Germinal center (tissue), 1 donor: ENCODE results near the gene TTN.

Source experiments
- DNase-seq: peaks from one replicate; pipeline ENCODE4 v3.0.0; 2012; ENCODE audit warnings: mixed read lengths, low spot score

TTN gene

GRCh38 chr2:178811901-178812300, 4.7 kb upstream of the TTN start:
- DNase-seq: no peak

GRCh38 chr2:178811045-178811444, 3.8 kb upstream of the TTN start:
- no peak for DNase-seq

- no peak for DNase-seq
Measured at GRCh38 chr2:178810422-178810821, 3.2 kb upstream of the TTN start.

DNA sequence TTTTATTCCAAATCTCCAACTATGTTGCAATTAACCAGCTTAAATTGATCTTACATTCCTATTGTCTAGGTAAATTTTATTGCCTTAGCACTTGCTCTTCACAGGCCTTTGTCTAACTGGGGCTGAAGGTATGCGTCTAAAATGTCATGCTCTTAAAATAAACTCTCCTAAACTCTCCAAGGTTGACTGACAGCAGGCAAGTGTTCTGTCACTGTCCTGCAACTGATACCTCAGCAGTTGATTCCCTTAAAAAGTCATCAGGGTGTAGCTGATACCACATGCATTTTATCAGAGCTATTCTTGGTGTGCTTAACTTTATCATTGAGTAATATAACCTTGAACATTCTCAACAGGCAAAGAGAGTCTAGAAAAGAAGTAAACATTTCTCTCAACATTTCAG, 680 bp downstream of the TTN start:
- DNase-seq: no peak

DNA sequence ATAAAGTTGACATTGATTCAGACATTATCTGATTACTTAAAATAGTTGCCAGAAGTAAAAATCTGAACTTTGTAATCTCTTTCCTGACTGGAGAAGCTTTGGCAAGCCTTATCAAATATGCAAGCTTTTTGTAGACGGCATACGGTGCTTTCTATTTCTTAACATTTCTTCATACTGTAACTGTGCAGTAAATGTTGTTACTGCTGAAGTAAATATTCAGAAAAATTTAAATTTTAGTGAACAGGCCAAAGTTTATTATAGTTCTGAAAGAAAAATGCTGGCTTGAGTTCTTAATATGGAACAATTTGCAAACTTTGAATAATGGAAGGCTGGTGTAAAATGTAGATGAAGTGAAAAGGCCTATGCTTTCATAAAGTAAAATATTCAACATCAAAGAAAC, 1.8 kb downstream of the TTN start:
- no peak for DNase-seq

- peak; percentile 63 for DNase-seq
Measured at GRCh38 chr2:178804791-178805190, 2.4 kb downstream of the TTN start.

DNA sequence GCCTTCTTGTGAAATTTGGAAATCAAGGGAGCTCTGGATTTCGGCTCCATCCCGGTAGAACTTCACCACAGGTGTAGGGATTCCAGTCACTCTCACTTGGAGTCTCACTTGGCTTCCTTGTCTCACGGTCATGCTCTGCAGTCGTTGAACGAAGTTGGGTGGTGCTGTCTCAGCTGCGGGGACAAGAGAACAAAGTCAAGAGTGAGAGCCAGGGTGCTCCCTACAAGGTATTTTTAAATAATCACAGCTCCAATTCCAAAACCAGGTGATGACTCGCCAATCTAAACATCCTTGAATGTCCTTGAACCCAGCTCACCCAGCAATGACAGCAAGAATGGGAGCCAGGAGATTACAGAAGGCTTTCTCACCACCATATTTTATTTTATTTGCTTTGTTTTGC, 6.7 kb downstream of the TTN start:
- no peak for DNase-seq

DNA sequence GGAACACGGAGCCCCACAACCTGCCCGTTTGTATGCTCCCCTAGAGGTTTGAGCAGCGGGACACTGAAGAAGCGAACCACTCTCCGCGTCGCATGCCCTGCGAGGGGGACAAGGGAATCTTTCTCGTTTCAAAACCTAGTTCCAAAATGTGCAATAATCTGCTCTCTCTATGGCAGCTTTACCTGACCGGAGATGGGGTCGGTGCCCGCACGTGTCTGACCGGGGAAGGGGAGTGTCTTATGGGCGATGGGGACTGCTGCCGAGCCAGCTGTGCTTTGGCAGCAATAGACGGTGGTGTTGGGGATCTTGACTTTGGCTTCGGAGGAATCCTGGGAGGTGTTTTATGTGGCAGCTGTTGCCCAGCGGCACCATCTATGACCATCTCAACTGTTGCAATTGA, 7.9 kb downstream of the TTN start:
- DNase-seq: no peak

DNA sequence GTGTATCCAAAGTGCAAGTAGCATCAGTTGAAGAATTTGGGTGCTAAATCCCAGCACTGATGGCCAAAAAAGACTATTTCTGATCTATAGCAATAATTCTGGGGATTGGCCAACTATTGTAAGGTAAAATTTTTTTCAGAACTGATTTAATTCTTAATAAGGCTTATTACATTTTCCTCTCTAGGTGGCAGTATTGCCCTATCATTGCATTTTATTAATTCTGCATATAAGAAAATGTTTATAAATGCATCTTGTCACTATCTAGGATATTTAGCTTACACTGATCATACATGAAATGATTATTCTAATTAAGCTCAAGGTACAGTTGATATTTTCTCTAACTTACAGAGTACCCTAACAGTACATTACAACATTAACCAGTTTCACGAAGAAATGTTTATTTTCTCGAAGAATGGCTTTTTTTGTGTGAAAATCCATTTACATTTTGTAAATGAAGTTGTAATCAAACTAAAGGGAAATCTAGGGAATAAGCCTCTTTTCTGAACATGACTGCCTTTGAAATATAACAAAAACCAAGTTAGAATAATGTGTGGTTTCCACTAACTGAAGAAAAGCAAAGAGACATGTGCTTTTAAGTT, 11.0 kb downstream of the TTN start:
- DNase-seq: peak; percentile 41

GRCh38 chr2:178787934-178788333, 19.3 kb downstream of the TTN start:
- no peak for DNase-seq

DNA sequence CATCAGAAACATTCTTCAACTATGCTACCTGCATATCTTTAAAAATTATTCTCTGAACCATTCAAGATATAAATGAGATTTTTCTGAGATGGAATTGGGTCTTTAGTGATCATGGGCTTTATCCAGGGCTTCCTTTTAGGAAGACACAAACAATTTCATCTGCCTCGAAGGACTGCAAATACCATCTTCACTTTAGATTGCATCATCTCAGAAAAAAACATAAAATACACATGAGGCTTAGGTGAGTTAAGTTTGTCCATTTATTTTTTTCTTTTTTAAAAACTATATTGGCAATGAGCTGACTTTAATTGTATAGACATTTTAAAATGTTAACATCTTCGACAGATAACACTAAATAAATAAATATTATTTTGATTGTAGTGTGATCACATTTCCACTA, 20.1 kb downstream of the TTN start:
- no peak for DNase-seq

GRCh38 chr2:178783889-178784288, 23.3 kb downstream of the TTN start:
- no peak for DNase-seq

DNA sequence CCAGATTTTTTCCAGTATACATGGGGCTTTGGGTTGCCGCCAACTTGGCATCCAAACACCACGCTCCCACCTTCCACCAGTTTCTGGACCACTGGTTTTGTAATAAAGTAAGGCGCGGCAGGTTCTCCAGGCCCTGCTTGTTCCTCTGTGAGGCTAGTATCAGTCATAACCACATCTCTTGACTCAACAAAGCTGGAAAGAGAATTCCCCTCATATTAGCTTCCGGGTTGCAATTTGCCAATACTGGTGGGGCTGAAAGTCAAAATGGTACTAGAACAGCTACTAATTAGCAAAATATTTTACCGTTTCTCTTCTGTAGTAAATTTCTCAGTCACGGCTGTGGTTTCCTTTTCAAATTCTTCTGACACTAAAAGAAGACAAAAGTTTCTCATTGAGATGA, 25.0 kb downstream of the TTN start:
- no peak for DNase-seq

- DNase-seq: no peak
Measured at GRCh38 chr2:178777577-178777976, 29.6 kb downstream of the TTN start.

DNA sequence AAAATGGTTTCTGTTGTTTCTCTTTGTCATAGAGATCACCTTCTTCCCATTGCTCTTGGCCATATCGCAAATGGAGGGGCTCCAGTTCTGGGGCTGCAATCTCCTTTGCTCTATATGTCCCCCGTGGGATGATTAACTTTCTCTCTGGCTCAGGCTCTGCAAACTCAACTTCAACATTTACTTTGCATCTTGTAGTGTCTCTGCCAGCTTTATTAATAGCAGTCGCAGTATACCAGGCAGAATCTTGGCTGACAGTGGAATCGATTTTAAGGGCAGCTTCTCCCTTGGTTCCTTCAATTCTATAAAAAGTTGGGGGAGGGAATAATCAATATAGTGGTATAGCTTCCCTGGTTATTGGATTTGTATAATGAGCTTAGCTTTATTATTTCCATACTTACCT, 30.5 kb downstream of the TTN start:
- no peak for DNase-seq

DNA sequence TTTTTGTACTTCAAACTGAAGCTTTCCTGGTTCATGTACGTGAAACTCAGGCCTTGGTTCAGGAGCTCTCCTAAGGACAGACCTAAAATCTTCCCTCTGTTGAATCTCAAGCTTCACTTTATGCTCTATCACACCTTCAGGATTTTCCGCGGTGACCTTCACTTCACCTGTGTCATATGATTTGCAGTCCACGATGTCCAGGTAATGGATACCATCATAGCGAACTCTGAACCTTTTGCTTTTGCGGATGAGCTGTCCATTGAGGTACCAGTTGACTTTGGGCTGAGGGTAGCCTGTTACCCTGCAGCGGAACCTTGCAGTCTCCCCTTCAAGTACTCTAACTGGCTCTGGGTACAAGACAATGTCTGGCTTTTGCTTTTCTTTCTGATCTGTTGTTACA, 31.2 kb downstream of the TTN start:
- no peak for DNase-seq

- no peak for DNase-seq
Measured at GRCh38 chr2:178770518-178770917, 36.7 kb downstream of the TTN start.

GRCh38 chr2:178767094-178768060, 39.8 kb downstream of the TTN start:
- DNase-seq: no peak

- no peak for DNase-seq
Measured at GRCh38 chr2:178764097-178764496, 43.1 kb downstream of the TTN start.

DNA sequence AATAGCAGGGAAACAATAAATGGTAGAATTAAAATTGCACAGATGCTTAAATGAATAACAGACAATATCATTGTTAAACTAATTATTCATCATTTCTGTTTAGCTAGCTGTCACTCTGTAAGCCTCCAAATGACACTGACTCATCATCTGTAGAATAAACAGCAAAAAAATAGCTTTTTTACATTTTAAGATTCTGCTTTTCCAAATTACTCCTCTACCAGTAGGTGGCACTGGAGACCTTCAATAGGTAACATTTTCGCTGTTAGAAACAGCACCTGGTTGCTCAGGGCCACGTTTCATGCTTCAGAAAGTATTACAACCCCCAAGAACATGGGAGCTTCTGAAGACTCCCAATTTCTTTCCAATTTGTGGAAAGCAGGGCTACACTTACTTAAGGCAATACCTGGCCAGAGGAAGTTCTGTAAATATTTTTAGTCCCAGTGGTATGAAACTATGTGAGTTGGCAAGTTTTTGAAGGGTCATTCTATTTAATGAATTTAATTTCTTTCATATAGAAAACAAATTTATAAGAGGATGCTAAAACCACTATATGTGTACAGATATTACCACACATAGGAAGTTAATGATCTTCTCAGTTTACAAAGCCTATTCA, 45.4 kb downstream of the TTN start:
- peak; percentile 23 for DNase-seq

GRCh38 chr2:178756843-178757242, 50.4 kb downstream of the TTN start:
- no peak for DNase-seq

DNA sequence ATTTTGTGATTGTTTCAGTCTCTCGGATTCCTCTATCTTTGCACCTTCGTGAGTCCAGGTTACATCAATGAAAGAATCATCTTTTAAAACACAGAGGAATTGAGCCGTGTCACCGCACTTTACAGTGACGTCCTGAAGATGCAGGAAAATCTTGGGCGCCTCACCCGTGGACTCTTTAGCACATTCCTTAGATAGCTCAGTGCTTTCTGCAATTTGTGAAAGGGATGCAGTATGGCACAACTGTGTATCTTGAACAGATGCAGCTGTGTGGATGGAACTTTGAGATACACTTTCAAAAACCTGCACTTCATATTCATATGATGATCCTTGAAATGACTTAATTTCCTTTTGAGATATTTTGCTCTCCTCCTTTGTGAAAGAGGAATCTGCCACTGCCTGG, 50.9 kb downstream of the TTN start:
- no peak for DNase-seq

DNA sequence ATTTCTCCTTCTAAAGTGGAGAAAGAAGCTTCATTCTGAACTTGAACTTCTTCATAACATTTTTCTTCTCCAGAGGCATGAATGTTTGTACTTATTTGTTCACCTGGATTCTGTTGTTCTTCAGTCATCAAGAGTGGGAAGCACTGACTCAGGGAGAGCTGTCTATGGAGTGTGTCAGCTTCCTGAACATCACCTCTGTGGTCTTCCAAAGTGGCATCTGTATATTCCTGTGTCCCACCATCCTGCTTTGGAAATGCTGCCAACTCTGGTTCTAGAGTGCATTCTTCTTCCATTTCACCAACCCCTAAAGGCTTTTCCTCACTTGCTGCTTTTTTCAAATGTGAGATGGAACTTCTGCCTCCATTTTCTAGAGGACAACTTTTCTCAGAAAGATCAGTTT, 59.5 kb downstream of the TTN start:
- no peak for DNase-seq
